ENCODE measurements around the gene CDC42EP3.

Gene CDC42EP3

DNA sequence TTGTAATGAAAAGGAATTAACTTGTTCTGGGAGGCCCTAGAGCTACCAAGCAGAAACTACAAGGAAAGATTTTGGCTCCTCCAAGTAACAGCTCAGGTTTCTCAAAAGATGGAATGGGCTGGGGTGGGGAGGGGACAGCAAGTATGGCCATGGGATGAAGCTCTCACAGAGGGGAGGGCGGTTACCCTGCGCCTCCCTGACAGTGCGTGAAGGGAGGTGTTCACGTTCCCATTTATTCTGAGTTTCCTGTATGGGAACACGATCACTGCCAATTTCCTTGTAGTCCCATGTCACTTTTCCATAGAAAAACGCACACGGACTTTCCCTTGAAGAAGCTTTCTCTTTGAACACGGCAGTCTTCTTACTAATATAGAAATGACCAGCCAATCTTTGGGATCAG, 17.0 kb downstream of the CDC42EP3 start:
- DNase-seq = no peak

DNA sequence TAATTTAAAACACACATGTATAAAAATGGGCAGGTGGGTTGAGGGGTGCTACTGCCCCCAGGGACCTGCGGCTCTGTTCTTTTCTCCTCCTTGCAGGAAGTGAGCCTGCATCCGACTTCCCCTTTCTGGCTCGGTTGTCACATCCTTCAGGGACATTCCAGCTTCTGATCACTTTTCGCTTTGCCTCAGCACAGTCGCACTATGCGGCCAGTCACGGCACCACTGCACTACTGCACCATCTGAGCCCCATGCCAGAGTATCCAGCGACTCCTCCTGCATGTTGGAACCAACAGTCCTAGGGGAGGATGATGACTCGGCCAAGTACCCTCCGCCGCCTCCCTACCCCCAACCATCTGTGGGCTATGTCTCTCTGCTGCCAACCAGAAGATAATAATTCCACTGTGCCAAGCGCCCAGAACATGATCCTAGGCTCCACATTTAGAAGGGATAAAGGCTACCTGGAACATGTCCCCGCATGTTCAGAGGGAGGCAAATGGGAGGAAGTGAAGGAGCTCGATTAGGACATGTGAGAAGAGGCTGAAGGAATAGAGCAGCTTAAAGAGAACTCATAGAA, 17.6 kb downstream of the CDC42EP3 start:
- DNase-seq = peak; percentile 9

DNA sequence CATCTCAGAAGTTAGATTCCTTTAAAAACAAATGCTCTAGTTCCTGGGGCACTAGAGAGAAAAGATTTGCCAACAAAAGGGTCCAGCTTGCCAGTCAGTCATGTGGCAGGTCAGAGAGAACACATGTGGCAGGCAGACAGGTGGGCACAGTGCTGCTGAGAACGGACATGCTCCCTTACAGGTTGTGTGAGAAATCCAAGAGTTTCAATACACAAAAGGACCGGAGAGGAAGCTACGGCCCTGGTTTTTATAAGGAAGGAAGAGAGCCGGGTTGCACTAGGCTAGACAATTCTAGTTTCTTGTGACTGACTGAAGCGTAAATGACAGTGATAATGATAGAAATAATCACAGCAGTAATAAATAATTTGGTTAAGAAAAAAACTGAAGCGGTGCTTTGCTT, 18.3 kb downstream of the CDC42EP3 start:
- no peak for DNase-seq

DNA sequence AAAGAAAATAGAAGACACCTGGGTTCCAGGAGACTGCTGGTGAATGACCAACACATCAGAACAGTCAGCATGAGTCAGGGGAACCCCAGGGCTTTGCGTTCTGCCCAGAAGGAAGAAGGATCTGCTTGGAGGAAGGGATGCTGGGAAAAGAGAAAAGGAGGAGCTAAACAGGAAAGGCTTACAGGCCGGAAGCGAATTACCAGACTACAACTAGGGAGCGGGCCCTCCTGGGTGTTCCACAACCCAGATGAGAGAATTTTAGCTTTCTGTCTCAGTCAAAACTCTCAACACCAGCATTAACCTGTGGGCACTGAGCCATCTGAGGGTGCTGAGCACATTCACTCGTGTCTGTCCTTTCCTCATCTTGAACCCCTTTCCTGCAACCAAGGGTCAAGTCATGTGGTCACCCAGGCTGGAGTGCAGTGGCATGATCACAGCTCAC, 19.2 kb downstream of the CDC42EP3 start:
- no peak for DNase-seq

DNA sequence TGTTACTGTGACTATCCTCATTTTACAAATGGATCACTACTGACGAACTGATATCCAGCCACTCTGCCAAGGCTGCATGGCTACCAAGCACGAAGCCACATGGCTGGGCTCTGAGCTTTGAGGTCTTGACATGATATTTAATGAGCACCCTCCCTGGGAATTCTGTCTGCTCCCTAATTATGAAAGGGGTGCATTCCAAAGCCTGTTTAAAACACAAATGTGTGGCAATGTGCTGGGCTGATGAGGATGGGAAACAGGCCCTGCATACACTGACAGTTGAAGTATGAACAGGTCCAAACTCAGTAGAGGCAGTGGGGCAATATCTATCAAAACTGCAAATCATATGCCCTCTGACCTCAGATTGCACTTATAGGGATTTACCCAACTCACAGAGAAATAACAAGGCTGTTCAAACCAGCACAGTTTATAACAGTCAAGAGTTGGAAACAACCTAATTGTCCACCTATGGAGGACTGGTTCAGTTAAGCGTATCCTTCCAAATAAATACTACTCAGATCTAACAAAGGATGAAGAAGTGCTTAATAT, 20.8 kb downstream of the CDC42EP3 start:
- DNase-seq = no peak

DNA sequence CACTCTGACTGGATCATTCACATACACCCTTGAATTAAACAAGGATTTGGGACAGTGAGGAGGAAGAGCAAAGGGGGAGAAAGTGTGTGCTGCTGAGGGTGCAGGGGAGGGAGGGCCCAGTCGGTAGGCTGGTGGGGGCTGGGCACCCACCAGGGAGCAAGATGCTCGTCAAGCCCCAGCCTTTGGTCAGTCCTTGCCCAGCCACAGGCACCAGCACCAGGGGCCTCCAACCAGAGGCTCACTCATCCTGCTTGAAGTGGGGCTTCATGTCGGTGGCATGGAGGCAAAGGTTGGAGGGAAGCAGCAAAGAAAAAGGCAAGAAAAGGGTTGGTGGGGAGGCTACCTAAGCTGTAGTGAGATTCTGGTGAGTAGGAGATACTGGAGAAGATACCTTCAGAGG, 21.9 kb downstream of the CDC42EP3 start:
- DNase-seq = no peak

DNA sequence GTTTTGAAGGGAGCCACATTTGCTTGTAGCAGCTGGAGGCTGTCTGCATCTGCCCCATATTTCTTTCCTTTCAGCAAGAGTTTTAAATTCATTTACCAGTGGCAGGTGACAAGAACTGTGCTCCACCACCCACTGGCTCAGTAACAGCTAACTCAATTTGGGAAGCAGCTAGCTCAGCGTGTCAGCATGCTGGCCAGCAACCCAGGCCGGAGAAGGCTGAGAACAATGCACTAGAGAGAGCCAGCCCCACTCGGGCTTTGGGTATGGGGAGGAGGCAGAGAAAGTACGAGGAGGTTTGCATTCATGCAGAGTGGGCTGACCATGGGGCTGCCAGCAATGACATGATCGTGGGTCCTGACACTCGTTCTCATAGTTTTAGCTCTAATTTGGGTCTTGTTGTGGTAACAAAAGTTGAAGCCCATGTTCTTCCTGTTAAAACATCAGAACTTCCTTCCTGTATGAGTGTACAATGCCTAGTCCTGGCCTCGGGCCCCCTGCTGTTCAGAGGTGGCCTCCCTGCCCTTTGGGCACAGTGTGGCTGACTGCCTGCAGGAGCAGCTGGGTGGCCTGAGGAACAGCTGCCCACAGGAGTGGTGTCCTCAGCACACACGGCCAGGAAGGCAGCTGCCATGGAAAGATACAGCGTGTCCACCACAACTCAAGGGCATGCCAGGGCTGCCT, 23.0 kb downstream of the CDC42EP3 start:
- no peak for DNase-seq

DNA sequence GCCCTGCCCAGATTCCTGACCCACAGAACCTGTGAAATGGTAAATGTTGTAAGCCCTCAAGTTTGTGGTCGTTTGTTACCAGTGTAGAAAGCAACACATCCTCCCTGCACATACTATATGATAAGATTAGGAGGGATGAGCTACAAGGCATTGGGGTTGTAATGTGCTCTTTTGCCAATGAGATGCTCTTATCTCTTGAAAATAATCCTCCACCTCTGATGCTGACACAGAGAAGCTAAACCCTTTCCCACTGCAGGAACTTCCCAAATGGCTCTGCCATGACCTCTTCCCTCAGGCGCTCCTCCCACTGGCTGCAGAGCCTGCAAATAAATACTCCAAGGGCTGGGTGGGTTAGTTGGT, 23.5 kb downstream of the CDC42EP3 start:
- no peak for DNase-seq

DNA sequence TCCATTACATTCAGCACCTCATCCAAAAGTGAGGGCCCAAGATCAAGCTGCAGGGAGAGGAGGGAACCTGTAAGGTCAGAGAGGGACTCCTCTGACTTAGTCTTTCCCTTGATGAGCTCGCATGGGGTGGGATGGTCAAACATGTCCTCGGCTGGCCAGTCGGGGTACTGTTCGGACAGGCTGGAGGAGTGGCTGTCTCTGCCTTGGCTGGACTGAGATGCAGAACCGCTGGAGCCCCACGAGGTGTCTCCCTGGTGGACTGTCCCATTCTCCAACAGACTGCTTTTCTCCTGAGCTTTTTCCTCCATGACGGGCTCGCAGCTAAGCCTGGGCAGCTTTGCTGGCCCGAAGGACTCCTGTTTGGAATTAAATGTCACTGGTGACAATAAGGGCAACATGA, 25.6 kb downstream of the CDC42EP3 start:
- no peak for DNase-seq

DNA sequence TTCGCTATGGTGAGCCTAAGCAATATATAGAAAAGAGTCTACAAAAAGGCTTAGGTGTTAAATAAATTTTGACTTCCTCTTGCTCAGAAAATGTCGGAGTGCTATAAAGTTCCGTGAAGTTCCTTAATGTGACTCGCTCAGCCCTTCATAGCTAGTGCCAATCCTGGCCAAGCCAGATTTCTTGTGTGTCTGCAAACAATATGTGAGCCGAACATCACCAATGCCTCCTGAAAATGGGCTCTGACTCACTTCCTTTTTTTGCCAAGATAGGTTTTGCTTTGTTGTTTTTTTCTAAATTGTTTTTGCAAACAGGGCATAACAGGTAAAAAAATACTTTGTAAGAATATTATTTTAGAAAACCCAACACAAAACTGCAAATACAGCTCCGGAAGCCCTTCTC, 26.1 kb downstream of the CDC42EP3 start:
- no peak for DNase-seq

DNA sequence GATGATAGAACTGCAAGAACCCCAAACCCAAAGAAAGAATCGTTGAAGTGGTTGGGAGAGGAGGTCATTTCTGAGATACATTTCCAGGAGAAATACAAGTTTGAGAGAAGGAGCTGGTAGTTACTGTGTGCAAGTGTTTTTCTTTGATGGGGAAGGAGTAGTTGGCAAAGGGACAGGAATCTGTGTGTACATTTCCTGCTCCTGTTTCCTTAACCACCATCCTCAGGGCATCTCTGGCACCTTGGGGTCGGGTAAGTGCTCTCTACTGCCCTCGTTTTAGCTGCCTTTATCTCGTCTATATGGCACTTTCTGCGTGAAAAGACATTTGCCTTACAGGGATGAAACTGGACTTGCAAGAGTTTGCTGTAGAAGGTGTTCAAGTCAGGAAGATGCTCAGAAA, 27.3 kb downstream of the CDC42EP3 start:
- DNase-seq = no peak

DNA sequence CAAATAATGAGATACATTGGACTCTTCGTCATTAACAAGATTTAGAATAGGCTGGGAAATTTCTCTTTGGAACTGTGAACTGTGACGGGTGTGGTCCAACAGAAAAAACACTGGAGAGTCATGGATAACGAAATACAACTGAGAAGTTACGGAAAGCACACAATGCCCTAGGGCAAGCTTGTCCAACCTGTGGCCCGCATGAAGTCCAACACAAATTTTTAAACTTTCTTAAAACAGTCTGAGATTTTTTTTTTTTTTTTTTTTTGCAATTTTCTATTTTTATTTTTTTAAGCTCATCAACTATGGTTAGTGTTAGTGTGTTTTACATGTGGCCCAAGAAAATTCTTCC, 27.7 kb downstream of the CDC42EP3 start:
- DNase-seq = no peak

DNA sequence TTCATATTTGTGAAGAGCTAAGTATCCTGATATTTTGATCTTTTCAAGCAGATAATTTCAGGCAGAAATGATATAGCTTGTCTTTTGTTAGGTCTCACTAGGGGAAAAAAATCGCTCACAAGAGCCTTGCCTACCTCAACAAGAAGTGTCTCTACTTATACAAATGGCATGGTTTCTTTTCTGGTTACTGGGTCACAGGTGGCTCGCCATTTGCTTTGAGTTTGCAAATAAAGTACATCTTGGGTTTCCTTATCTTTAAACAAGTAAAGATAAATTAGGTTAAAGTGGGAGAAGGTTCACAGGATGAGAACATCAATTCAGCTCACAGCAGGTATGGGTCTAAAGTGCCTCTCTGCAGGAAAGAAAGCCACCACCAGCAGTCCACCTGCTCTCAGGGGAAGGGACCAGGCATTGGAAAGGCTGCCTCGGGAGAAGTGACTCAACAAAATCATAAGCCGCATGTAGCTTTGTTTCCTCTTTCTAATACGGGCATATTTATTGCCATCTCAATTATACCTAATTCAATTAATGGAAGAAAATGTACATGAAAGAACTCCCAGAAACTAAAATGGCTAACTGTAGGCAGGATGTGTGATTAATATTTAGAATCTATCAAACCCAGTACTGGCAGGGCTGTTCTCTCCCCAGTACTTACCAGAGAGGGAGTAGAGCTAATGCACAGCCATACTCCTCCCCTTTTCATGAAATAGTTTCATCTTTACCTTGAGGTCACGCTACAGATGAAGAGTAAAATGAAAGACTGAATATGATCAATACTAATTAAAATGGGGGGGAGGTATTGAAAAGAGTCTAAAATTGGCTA, 28.3 kb downstream of the CDC42EP3 start:
- peak; percentile 43 for DNase-seq

DNA sequence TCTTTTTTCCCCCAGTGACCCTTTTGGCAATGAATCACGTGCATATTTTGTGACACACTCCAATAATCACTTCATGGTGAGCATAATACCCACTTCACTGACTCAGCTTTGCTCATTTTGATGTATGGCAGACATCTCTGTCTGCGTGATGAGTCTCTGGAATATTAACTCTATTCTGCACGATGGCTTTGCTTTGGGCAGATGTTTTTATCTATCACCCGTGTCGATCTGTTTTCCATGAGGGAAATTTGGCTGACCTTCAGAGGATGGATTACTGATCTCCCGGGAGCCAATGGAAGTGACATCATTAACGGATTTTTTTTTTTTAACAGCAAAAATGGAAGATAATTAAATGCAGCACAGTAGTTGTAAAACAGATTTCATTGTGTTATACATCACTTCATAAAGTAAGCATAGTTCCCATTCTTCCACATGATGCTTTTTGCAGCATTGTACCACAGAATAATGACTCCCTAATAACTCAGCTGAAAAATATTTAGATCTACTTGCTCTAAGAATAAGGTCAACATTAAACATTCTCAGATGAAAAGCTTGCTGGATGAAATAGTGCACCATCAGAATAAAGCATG, 29.8 kb downstream of the CDC42EP3 start:
- no peak for DNase-seq

DNA sequence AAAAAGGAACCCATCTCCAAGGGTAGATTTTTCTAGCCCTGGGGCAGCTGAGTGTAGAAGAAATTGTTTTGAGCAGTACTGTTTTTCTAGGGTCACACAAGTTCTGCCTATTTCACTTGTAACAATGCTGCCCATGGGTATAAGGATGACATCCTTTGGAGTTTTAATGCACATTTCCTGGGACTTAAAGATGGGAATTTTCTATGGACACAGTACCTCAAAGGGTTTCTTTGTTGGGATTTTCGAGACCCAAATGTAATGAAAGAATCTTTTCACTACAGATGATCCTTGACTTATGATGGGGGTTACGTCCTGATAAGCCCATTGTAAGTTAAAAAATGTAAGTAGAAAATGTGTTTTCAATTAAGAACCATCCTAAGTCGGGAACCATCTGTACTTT, 31.8 kb downstream of the CDC42EP3 start:
- no peak for DNase-seq

DNA sequence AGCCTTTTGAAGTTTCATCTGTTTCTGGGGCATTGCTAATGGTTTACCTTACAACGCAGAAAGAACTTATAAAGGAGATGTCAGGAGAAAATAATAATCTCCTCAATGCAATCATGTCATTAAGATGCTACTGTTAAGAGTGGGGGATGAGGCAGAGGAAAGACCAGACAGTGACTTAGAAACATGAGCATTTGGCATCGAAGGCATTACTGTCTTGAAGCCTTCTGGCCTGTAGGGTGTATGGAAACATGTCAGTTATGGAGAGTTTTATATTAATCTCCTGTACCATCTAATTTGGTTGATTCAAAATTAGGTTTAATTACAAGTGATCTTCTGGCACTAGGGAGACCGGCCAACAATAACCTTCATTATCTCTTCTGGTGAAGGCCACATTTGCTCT, 32.5 kb downstream of the CDC42EP3 start:
- DNase-seq = no peak

DNA sequence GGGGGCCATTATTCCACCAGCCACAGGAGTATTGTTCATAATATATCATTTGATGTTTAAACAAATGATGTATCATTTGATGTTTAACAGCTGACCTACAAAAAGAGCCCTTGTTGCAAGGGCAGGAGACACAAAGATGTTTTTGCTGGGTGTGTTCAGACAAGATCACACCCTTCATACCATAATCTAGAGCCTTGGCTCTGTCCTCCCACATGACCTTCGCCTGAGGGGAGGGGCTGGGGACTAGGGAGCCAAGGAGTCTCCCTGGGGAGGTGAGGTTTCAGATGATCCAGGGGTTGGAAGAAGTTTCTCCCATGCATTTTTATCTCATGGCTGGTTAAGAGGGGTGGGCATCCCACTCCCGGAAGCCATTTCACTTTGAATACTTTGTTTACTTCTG, 33.5 kb downstream of the CDC42EP3 start:
- no peak for DNase-seq

DNA sequence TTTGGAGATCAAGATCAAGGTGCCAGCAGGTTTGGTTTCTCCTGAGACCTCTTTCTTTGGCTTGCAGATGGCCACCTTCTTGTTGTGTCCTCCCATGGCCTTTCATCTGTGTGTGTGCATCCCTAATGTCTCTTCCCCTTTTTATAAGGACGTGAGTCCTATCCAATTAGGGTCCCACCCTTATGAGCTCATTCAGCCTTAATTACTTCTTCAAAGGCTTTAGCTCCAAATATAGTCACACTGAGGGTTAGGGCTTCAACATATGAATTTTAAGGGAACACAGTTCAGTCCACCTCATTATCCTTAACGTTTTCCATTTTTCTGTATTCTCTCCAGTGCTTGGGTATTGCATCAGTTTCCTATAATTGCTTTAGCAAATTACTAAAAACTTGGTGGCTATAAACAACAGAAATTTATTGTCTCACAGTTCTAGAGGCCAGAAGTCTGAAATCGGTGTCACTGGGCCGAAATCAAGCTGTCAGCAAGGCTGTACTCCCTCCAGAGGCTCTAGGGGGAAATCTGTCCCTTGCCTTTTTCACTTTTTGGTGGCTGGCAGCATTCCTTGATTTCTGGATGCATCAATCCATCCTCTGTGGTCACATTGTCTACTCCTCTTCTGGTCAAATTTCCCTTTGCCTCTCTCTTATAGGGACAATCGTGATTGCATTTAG, 34.1 kb downstream of the CDC42EP3 start:
- DNase-seq = no peak

DNA sequence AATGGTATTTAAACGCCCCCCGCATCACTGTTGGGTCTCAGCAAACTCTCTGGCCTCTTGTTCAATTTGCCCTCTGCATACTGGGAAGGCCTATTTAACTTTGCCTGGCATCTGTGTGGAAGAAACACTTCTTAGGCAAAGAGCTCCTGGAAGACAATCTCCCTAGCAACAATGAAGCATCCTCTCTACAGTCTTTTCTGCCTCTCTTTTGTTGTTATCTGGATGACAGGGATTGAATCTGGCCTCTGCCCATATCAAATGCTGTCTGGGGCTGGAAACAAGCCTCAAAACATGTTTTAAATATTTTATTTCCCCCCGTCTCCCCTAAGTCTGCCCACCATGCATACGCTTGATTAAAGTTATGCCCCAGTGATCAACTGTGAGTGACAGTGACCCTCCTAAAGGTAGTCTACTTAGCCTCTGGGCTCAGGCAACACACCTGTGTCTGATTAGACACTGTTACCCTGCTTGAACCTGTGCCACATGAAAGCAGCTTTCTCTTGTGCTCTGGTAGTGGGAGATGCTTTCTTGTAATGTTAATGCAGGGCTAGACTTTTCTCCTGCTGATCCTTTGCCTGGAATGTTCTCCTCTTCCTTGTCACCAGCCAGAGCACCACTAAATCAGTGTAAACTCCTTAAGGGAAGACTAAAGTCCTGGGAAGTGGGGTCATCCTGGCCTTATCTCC, 34.9 kb downstream of the CDC42EP3 start:
- DNase-seq = no peak

DNA sequence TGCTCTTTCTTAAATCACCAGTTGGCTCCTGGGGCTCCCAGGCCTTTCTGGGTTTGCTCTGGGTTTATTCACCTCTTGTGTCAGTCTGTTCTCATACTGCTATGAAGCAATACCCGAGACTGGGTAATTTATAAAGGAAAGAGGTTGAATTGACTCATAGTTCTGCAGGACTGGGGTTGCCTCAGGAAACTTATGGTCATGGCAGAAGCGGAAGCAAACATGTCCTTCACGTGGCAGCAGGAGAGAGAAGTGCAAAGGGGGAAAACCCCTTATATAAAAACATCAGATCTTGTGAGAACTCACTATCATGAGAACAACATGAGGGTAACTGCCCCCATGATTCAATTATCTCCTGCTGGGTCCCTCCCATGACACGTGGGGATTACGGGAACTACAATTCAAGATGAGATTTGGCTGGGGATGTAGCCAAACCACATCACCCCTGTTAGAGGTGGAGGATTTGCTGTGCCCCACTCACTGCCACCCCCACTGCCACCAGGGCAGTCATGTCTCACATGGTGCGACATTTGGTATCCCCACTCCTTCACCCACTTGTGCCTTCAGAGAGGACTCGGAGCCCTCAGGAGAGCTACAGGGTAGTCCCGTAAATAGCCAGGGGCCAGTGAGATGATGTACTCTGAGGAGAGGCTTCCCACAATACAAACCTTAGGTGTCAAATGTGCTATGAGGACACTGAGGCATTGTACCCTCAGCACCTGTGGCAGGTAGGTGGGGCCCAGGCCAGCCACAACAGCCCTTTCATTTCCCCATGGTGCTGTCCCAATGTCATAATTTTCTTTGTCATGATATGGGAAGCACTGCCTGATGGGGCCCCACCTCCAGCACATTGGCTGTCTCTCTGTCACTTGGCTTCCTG, 35.7 kb downstream of the CDC42EP3 start:
- no peak for DNase-seq

DNA sequence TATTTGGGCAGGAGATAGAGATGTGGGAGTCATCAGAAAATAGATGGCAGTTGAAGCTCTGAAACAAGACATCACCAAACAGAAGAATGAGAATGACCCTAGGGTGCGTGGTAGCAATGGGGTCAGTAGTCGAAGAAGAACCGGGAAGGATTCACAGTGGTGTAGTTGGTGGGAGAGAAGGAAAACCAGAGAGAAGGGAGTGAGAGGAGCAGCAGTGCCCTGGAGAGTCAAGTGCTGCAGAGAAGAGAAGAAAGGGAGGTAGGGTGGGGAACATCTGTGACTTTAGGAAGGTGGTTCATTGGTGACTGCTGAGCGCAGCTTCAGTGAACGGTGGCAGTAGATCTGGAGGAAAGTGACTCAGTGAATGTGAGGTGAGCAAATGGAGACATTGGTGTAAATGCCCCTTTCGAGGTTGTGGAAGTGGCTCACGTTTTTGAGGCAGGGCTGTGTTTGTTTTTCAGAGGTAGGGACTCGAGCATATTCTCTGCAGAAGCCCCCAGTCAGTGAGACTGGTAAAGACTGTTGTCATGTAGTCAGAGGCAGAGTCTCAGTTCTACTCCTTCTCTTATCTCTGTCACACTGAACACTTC, 36.4 kb downstream of the CDC42EP3 start:
- DNase-seq = no peak

Measured in NCI-H510A (cell line).